NCI-H2171 treated with DMSO at 0.1 percent for 48 hours (cell line): ENCODE data around the gene FUBP3.

Experiments
- DNase-seq: peaks from one replicate; lab custom pipeline; 2025; lab: John Stamatoyannopoulos, UW

FUBP3 gene

DNA sequence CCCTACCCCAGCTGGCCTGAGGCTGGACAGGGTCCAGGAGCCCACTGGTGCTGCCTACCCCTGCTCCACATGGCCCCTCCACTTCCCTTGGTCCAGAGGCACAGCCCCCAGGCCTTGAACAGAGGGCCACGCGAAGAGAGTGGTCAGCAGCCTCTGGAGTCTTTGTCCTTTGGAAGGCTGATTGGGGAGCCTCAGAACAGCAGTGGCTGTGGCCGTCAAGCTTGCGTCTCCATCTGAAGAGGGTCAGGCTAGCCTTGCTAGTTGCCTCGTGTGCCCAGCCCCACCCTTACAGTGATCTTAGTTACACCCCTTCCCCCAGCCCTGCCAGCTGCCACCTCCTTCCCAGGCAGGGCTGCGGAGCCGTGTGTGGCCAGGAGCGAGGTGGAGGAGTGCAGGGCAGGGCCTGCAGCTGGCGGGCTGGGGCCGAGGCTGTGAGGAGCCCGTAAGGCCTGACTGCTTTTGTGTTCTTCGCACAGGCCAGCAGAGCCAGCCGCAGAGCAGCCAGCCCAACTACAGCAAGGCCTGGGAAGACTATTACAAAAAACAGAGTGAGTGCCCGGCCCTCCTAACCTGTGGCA lies 54.9 kb downstream of the FUBP3 start:
- DNase-seq, result peak; percentile 85

- DNase-seq, result peak; percentile 86
Measured at GRCh38 chr9:130634801-130635200, 55.4 kb downstream of the FUBP3 start.

- DNase-seq, result no peak
Measured at GRCh38 chr9:130635306-130635705, 55.9 kb downstream of the FUBP3 start.

DNA sequence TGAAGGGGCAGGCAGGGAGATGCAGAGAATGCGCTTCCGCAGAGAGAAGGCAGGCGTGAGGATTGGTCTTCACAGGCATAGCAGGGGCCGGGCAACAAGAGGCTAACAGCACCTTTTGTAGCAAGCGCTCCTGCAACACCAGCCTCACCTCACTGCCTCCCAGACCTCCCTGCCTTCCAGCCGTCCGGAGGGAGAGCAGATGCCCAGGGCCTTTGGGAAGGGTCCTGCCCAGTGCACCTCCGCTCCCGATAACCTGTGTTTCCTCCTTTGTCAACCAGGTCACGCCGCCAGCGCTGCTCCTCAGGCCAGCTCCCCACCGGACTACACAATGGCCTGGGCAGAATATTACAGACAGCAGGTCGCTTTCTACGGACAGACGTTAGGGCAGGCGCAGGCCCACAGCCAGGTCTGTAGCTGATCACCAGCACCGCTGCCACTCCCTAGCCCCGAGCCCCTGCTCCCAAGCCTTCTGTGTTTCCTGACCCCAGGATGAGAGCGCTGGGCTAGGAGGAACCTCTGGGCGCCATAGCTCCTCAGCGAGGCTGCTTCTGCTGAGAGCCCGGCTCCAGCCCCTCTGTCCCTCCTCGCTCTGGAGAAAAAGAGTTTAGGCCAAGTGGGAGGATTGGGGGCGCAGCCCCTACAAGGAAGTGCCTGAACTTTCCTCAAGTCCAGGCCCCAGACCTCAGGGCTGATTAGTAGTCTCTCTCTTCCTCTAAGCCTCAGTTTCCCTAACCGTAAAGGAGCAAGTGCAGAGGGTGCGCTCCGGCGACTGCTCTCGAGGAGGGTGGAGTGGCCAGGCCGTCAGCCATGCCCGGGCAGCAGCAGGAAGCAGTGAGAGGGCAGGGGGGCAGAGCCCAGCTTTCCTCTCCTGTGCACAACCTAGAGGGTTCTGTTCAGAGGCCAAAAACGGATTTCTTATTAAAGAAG lies 56.6 kb downstream of the FUBP3 start:
- DNase-seq, result no peak

DNA sequence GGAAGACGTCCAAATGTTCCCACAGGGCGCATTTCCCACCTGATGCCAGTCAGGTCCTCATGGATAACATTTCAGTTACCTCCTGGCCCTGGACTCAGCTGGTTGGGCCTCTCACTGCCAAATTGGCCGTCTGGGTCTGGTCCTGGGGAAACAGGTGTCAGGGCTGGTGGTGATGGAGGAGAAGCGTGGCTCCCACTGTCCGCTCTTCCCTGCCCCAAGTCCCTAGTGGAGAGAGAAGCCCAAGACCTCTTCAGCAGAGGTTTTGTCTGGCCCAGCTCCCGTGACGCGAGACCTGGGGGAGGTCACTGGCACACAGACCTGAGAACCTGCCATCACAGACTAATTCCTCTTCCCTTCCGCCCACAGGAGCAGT lies 57.3 kb downstream of the FUBP3 start:
- DNase-seq, result no peak

DNA sequence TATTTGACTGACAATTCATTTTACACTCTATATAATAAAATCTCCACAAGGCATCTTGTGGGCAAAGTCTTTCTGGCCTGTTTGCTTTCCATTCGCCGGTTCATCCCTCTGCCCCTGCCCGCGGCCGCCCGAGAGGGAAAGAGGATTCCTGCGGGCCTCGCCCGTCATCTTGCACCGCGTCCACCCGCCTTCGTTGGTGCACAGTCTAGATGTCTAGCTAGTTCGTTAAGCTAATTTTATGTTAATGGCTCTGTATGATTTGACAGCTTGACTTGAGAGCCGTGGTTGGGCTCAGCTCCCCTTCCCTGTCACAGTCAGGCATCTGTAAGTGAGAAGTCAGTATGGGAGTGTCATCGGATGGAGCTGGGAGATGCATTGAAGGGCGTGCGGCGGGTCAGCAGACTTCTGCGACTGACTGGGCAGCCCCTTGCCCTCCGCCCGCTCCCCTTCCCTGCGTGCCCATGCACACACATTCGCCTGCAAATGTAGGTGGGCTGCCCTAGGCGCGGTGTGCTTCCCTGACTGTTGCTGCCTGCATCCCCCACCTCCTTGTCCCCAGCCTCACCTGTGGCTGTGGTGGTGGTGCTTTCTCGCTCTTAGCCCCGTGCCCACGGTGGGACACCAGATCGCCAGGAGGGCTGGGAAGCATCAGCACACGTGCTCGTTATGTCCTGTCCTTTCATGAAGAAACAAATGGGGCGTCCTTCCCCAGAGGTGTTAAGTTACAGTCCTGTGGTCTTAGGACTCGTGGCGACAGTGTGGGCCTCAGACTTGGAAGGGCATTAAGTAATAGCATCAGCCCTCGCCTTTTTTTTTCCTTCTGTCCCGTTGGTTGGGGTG lies 59.1 kb downstream of the FUBP3 start:
- no peak for DNase-seq

DNA sequence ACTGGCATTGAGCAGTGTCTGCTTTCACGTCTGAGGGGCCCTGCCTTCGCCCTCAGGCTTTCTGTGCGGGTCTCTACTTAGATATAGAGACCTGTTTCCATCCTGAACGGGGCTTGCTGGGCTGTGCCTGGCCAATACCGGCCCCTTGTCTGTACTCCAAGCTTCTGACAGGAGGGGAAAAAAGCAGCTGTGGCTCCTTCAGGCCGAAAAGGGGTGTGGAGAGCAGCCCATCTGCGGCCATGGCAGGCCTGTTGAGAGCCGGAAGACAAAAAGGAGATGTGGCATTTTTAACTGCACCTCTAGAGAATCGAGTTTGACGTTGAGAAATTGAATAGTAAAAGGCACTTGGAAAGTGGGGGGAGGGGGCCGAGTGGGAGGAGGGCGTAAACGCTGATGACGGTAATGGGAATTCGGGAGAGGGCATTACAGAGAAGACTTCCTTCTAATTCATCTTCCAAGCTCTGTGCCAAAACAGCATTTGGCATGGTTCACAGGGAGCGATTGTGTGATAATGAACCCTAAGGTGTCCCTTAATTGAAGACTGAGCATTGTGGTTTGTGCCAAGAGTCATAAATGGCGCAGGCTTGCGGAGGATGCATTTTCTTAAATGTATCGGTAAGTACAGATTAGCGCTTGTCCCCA lies 59.9 kb downstream of the FUBP3 start:
- DNase-seq, result peak; percentile 34

- DNase-seq, result no peak
Measured at GRCh38 chr9:130639866-130640555, 60.6 kb downstream of the FUBP3 start.

DNA sequence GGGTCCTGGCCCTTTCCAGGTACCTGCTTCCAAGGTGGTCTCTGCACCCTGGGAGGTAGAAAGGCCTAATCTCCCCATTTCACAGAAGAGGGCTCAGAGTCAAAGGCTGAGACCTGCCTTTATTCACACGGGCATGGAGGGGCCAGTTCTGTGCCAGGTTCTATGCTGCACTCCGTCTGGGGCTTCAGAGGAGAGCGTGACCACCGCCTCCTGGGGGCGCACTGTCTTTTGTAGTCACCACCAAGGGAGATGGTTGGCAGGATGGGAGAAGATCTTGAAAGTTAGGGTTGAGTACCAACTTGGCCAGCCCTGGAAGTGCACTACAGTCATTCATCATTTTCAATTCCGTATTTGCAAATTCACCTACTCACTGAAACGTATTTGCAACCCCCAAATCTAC lies 61.3 kb downstream of the FUBP3 start:
- no peak for DNase-seq

DNA sequence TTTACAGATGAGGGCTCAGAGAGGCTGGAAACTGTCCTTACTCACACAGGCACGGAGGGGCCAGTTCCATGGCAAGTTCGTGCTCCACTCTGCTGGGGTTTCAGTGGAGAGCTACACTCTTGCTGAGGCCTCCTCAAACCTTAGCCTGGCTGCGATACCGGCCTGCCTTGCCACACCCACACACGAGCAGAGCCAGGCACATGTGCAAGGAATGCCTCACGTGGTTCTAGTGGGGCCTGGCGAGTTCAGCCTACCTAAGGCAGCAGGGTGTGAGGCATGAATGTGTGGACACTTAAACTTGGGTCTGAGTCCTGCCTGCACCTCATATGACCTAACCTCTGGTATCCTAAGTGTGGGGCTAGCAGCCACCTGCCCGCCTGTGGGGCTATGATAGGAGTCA lies 63.5 kb downstream of the FUBP3 start:
- DNase-seq, result no peak

- no peak for DNase-seq
Measured at GRCh38 chr9:130651221-130651620, 71.8 kb downstream of the FUBP3 start.

- DNase-seq, result no peak
Measured at GRCh38 chr9:130651752-130652151, 72.4 kb downstream of the FUBP3 start.

- DNase-seq, result no peak
Measured at GRCh38 chr9:130654879-130655278, 75.5 kb downstream of the FUBP3 start.

GRCh38 chr9:130658893-130659698 lies 79.7 kb downstream of the FUBP3 start:
- no peak for DNase-seq

DNA sequence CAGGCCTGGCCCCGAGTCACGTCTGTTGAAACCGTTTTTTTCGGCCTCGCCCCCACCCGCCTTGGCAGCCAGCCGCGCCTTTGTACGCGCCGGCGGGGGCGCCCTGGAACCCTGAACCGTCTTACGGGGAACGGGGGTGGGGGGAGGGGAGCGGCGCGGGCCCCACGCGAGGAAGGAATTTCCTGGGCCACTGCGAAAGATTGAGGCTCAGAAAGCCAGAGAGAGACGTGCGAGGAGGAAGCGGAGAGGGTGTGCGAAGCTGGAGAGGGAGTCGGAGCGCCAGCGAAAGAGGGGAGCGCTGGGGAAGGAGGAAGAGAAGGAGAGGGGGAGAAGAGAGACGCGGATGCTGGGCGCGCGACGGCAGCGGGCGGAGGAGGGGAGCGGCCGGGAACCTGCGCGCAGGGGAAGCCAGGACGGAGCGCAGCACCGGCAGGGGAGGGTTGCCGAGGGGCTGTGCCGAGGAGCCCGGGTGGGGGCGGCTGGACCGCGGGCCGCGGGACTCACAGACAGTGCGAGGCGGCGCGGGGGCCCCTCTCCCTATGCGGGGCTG lies 80.4 kb downstream of the FUBP3 start:
- DNase-seq, result peak; percentile 52

GRCh38 chr9:130660326-130660682 lies 80.9 kb downstream of the FUBP3 start:
- no peak for DNase-seq

DNA sequence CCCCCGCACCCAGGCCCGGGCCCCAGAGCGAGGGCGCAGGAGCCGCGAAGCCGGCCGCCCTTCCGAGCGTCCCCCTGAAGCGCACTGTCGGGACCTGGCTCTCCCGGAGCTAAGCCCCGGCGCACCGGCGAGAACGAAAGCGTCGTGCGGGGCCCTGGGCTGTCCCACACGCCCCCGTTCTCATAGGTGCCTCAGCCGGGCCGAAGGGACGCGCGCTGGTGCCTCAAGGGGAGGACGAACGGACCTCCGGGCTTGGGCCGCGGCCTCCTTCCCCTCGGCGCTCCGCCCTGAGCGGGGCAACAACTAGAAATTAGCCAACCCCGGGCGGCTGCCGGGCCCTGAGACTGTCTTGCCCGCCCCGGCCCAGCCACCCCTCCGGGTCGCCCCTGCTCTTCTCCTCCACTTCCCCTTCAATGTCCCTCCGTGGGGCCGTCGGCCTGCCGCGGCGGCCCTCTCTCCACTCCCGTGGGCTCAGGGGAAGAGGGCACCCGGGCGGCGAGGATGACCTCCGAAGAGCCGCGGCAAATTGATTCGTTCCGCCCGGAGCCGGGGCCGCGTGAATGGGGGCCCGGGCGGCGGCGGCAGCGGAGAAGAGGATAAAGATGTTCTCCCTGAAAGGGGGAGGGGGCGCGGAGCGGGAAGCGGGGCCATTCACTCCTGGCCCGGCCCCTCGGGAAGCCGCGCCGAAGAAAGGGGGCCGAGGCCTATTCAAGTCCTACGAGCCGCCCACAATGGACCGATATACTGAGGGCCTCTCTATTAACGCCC lies 81.5 kb downstream of the FUBP3 start:
- DNase-seq, result no peak

- DNase-seq, result no peak
Measured at GRCh38 chr9:130661451-130662098, 82.2 kb downstream of the FUBP3 start.
